A673 (cell line): ENCODE results near the gene NOTCH4. TPM values are rescaled to one million over a fixed set of nuclear protein-coding genes. Genes with fewer than 3 reads are reported as not detected.
"Not testable (repeated sequence)": the region's sequence is repeated elsewhere in the genome, so short reads cannot be mapped to it uniquely, and the experiment has no call there.

Experiments
- Bru-seq: library from RNA; stranded (reverse); fragments of 400-500 nt; gene quantifications from one replicate; lab custom pipeline; 2021; lab: Mats Ljungman, UMichigan
- BruChase-seq, 2 experiments: library from RNA; stranded (reverse); fragments of 400-500 nt; gene quantifications; one replicate each; lab custom pipeline; 2021; lab: Mats Ljungman, UMichigan
- BruUV-seq: library from RNA; stranded (reverse); fragments of 400-500 nt; replicated peaks from 2 replicates; lab custom pipeline; 2021; lab: Mats Ljungman, UMichigan
- CTCF ChIA-PET: fragments of 300-600 bp; sonication (Branson Sonifier 250); formaldehyde crosslinking; loops from one replicate; lab custom pipeline; 2022; ENCODE audit warnings: antibody characterized with exemption; lab: Charles Lee
- POLR2A ChIA-PET: fragments of 300-600 bp; sonication (Branson Sonifier 250); formaldehyde crosslinking; loops from one replicate; lab custom pipeline; 2022; ENCODE audit warnings: antibody characterized with exemption; ENCODE audit not compliant: low non-redundant PET; lab: Charles Lee
- DNase-seq: peaks from one replicate; pipeline ENCODE4 v3.0.0-alpha.2; 2015; ENCODE audit warnings: low spot score
- H3K27ac ChIP-seq: fragments of 200-600 bp; sonication (generic); 2 replicates; pipeline ENCODE4 v1.5.1; 2016; ENCODE audit warnings: mixed run types, low read depth, mild to moderate bottlenecking, mixed read lengths, antibody characterized with exemption, low read length; ENCODE audit not compliant: poor library complexity, severe bottlenecking
- H3K27me3 ChIP-seq: fragments of 200-600 bp; sonication (generic); replicated peaks from 2 replicates; pipeline ENCODE4 v1.6.1; 2017; ENCODE audit warnings: mixed run types, low read depth, mild to moderate bottlenecking, mixed read lengths, antibody characterized with exemption, low read length; ENCODE audit not compliant: insufficient read depth, poor library complexity
- H3K36me3 ChIP-seq: fragments of 200-600 bp; sonication (generic); 2 replicates; pipeline ENCODE4 v1.6.1; 2016; ENCODE audit warnings: mixed run types, mild to moderate bottlenecking, mixed read lengths, antibody characterized with exemption, low read length; ENCODE audit not compliant: insufficient read depth, poor library complexity, severe bottlenecking
- H3K4me1 ChIP-seq: fragments of 200-600 bp; sonication (generic); 2 replicates; pipeline ENCODE4 v1.6.1; 2017; ENCODE audit warnings: mixed run types, mild to moderate bottlenecking, mixed read lengths, antibody characterized with exemption, low read length; ENCODE audit not compliant: insufficient read depth, poor library complexity, severe bottlenecking
- H3K4me3 ChIP-seq: fragments of 200-600 bp; sonication (generic); 2 replicates; pipeline ENCODE4 v1.5.1; 2016; ENCODE audit warnings: low read depth, mixed run types, mild to moderate bottlenecking, mixed read lengths, low read length; ENCODE audit not compliant: poor library complexity, severe bottlenecking
- H3K9me3 ChIP-seq: fragments of 200-600 bp; sonication (generic); 2 replicates; pipeline ENCODE4 v1.6.1; 2016; ENCODE audit warnings: mixed run types, low read depth, mild to moderate bottlenecking, mixed read lengths, antibody characterized with exemption, low read length; ENCODE audit not compliant: poor library complexity, severe bottlenecking
- EZH2 ChIP-seq: fragments of 200-600 bp; sonication (generic); IDR thresholded peaks from 2 replicates; pipeline ENCODE4 v1.6.1; 2017; ENCODE audit warnings: borderline replicate concordance, low read depth, mild to moderate bottlenecking, mixed read lengths, antibody characterized with exemption, low read length; ENCODE audit not compliant: poor library complexity, severe bottlenecking
- intact Hi-C: fragments of 100-400 bp; cut with micrococcal nuclease; formaldehyde crosslinking; loops from one replicate; pipeline ENCODE4 v1.10.0; 2022; ENCODE audit not compliant: unreplicated experiment
- long read RNA-seq: library from polyadenylated mRNA; stranded (forward); transcript quantifications from one replicate; pipeline ENCODE4 v2.0.0, GENCODE V29; 2022
- total RNA-seq: library from RNA; stranded (reverse); gene quantifications from 2 replicates; pipeline ENCODE4 v1.2.3, GENCODE V29; 2021
- TF ChIP-seq, protein P1 (sequence below): fragments of 300-800, 200-600 bp; sonication (generic); conservative IDR thresholded peaks from 2 replicates; pipeline ENCODE4 v1.5.1; 2017; ENCODE audit warnings: low read depth, mild to moderate bottlenecking, antibody characterized with exemption, low read length, moderate library complexity, mixed read lengths

The NOTCH4 gene
- 2.4 and 2.8 TPM in 2 replicates for total RNA-seq
- percentile 27 among the genes with signal in this experiment for Bru-seq, nascent RNA
- percentile 19 among the genes with signal in this experiment for BruChase-seq, experiment 1, labeled RNA remaining after a 2-hour chase
- BruChase-seq, experiment 2, labeled RNA remaining after a 6-hour chase = percentile 28 among the genes with signal in this experiment
- long read RNA-seq, partial matches to known transcripts = 4 of 4 reads
- long read RNA-seq, other reads (novel, unspliced or antisense) = 0 of 4 reads

DNA sequence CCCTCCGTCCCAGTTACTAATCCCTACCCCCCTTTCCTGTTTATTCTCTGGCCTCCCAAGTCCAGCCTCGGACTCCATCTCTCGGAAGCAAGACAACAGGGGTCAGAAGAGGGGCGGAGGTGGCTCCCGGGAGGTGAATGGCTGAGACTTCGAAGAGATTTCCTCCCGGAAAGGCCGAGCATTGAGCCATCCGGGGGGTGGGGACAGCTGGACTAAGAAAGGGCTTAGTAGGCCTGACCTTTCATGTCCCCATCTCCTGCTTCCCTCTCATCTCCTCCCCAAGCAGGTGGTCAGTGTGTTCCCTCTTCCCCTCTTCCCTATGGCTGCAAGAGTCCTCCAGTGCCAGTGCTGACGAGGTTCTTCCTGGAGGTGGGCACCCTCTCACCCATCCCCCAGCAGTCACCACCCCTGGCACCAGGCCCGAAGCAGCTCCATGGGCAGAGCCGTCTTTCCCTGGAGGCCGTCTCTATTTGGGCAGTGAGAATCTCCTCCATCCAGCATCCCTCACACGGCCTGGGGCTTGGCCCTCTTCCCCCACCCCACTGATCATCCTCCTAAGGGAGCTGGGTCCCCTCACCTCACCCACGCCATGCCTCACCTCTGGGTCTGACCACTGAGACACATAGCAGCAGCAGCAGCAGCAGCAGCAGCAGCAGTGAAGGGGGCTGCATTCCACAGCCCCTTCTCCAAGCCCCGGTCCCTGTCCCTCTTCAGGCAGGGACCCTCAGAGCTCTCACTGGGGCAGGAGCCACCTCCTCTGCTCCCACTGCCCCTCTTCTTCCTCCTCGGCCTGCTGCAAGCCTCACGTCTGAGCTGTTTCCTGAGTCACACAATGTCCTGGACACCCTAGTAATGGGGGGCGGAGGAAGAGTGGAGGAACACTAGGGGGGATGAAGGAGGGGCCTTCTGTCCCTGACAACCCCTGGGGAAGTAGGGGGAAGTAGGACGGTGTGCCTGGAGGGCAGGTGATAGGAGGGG lies at the start of gene NOTCH4:
Gene NOTCH4 (minus strand): TSS at position 810 of the 978 bp plus-strand sequence. CDS start 139 bp downstream, at position 671.
- intact Hi-C loops = no loop called here
- BruUV-seq = no TSS peak
- DNase-seq = no peak
- ChIA-PET POLR2A (no interaction called here), CTCF (no interaction called here)
- H3K27me3 ChIP-seq = no peaks in the 10 kb centered on the region
- H3K27ac ChIP-seq = no peak within 1 kb of the TSS
- no peaks in the 10 kb centered on the region for H3K9me3 ChIP-seq
- no peaks in the 10 kb centered on the region for H3K4me1 ChIP-seq
- no peak within 1 kb of the TSS for H3K4me3 ChIP-seq
- H3K36me3 ChIP-seq = no peaks in the 10 kb centered on the region
- TF ChIP-seq EZH2 = no peak
- TF ChIP-seq, protein P1, sequence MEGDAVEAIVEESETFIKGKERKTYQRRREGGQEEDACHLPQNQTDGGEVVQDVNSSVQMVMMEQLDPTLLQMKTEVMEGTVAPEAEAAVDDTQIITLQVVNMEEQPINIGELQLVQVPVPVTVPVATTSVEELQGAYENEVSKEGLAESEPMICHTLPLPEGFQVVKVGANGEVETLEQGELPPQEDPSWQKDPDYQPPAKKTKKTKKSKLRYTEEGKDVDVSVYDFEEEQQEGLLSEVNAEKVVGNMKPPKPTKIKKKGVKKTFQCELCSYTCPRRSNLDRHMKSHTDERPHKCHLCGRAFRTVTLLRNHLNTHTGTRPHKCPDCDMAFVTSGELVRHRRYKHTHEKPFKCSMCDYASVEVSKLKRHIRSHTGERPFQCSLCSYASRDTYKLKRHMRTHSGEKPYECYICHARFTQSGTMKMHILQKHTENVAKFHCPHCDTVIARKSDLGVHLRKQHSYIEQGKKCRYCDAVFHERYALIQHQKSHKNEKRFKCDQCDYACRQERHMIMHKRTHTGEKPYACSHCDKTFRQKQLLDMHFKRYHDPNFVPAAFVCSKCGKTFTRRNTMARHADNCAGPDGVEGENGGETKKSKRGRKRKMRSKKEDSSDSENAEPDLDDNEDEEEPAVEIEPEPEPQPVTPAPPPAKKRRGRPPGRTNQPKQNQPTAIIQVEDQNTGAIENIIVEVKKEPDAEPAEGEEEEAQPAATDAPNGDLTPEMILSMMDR = no peak

DNA sequence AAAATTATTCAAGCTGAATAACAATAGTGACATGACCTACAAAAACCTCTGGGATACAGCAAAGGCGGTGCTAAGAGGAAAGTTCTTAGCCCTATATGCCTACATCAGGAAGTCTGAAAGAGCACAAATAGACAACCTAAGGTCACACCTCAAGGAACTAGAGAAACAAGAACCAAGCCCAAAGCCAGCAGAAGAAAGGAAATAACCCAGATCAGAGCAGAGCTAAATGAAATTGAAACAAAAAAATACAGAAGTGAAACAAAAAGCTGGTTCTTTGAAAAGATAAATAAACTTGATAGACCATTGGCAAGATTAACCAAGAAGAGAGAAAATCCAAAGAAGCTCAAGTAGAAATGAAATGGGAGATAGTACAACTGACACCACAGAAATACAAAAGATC lies 47.6 kb upstream of the NOTCH4 start:
- no TSS peak for BruUV-seq
- Histone ChIP-seq H3K27me3 (no peaks in the 10 kb centered on the region), H3K4me3 (no peak overlapping the region), H3K36me3 (no peaks in the 10 kb centered on the region), H3K4me1 (no peaks in the 10 kb centered on the region), H3K9me3 (no peaks in the 10 kb centered on the region), H3K27ac (no peak overlapping the region)
- intact Hi-C loops = no loop called here
- CTCF ChIA-PET = no interaction called here
- POLR2A ChIA-PET = no interaction called here
- TF ChIP-seq, protein P1 = no peak
- no peak for DNase-seq

DNA sequence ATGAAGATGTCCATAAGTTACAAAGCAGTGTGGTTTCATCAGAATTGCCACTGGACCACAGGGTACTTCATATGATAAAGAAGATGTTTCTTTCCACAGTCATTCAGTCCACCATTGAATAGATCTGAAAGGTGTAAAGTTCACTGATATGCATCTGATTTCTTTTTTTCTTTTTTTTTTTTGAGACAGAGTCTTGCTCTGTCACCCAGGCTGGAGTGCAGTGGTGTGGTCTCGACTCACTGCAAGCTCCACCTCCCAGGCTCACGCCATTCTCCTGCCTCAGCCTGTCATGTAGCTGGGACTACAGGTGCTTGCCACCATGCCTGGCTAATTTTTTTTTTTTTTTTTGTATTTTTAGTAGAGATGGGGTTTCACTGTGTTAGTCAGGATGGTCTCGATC lies 44.6 kb upstream of the NOTCH4 start:
- H3K4me3 ChIP-seq, H3K4me1 ChIP-seq, H3K27me3 ChIP-seq, H3K9me3 ChIP-seq, BruUV-seq, DNase-seq, POLR2A ChIA-PET, H3K36me3 ChIP-seq, CTCF ChIA-PET, H3K27ac ChIP-seq, intact Hi-C loops: not testable (repeated sequence)
